Ectodermal cell (in vitro differentiated cells): ENCODE data around the gene MXRA8. TPM values are rescaled to one million over a fixed set of nuclear protein-coding genes. Genes with fewer than 3 reads are reported as not detected.
"Not testable (repeated sequence)": the region's sequence is repeated elsewhere in the genome, so short reads cannot be mapped to it uniquely, and the experiment has no call there.

Experiments used
- H3K27ac ChIP-seq: 2 replicates; pipeline ENCODE4 v1.7.0; 2013; ENCODE audit warnings: mild to moderate bottlenecking, low read depth, low read length; ENCODE audit not compliant: insufficient read depth, poor library complexity, severe bottlenecking
- H3K27me3 ChIP-seq: 2 replicates; pipeline ENCODE4 v1.7.0; 2013; ENCODE audit warnings: mild to moderate bottlenecking, low read length; ENCODE audit not compliant: insufficient read depth, control insufficient read depth, poor library complexity, severe bottlenecking
- H3K36me3 ChIP-seq: one replicate; pipeline ENCODE4 v1.7.0; 2013; ENCODE audit warnings: low read length; ENCODE audit not compliant: control insufficient read depth, insufficient read depth
- H3K4me1 ChIP-seq: one replicate; pipeline ENCODE4 v1.7.0; 2013; ENCODE audit warnings: low read length; ENCODE audit not compliant: control insufficient read depth, insufficient read depth
- H3K4me3 ChIP-seq: 2 replicates; pipeline ENCODE4 v1.7.0; 2013; ENCODE audit warnings: low read depth, low read length, control low read depth; ENCODE audit not compliant: insufficient read depth
- H3K9me3 ChIP-seq: 2 replicates; pipeline ENCODE4 v1.7.0; 2013; ENCODE audit warnings: mild to moderate bottlenecking, low read length, moderate library complexity; ENCODE audit not compliant: control insufficient read depth
- WGBS, 2 experiments: methylation state at CpG; one replicate each; pipeline ENCODE4 v1.1.7; 2013; ENCODE audit warnings: missing lambda C conversion rate in 2 of 2; 5-methylcytosine and 5-hydroxymethylcytosine counted together
- polyA plus RNA-seq, 4 experiments: library from polyadenylated mRNA; stranded (reverse); fragments of 50-300 nt; gene quantifications; one replicate each; pipeline ENCODE4 v1.2.3, GENCODE V29; 2013

Gene MXRA8, protein sequence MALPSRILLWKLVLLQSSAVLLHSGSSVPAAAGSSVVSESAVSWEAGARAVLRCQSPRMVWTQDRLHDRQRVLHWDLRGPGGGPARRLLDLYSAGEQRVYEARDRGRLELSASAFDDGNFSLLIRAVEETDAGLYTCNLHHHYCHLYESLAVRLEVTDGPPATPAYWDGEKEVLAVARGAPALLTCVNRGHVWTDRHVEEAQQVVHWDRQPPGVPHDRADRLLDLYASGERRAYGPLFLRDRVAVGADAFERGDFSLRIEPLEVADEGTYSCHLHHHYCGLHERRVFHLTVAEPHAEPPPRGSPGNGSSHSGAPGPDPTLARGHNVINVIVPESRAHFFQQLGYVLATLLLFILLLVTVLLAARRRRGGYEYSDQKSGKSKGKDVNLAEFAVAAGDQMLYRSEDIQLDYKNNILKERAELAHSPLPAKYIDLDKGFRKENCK
- 83.9 TPM for polyA plus RNA-seq (2013, experiment 1 of 4)
- polyA plus RNA-seq (2013, experiment 2 of 4): 105 TPM
- polyA plus RNA-seq (2013, experiment 3 of 4): 102 TPM
- 122 TPM for polyA plus RNA-seq (2013, experiment 4 of 4)

DNA sequence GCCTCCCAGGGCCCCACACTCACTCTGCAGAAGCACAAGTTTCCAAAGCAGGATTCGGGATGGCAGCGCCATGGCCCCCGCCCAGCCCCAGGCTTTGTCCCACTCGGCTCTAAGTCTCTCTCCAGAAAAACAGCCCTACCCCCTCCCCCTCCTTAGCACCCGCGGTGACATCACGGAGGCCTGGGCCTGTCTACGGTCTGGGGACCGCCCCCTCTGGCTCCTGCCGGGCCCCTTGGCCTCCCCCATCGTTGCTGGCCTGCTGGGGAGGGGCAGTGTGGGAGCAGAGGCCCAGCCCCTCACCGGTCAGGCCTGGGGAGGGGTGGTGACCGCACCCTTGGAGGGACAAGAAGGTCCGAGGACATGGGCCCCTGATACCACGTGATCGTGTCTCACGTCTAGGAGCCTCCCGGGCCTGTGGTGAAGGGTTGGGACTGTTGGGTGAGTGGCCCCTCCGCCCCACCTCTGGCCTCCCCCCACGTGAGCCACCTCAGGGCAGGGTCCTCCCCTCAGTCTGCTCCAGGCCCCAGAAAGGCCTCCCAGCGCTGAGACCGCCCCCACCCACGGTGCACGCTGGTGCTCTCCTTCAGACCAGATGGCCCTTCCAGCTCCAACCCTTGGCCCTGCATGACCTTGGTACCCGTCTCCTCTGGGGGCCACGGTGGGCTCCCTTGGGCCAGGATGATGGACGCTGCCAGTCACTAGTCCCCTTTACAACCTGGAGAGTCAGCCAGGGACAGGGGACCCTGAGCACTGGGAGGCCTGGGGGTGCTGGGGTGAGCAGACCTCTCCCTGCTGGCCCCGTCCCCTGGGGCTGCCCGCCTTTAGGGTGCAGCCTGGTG is at the start of gene MXRA8:
Gene MXRA8 (minus strand): TSS at position 123 of the 839 bp plus-strand sequence. CDS start 51 bp downstream, at position 72.
- Histone ChIP-seq H3K27me3 (no peaks in the 10 kb centered on the region), H3K4me3 (peak within 1 kb of the TSS; percentile 45), H3K9me3 (no peaks in the 10 kb centered on the region), H3K4me1 (peaks cover 54% of the 10 kb centered on the region), H3K36me3 (no peaks in the 10 kb centered on the region), H3K27ac (peak within 1 kb of the TSS; percentile 88)
- WGBS, 2 experiments: 41% methylated on average over 29 of the region's 29 CpGs

DNA sequence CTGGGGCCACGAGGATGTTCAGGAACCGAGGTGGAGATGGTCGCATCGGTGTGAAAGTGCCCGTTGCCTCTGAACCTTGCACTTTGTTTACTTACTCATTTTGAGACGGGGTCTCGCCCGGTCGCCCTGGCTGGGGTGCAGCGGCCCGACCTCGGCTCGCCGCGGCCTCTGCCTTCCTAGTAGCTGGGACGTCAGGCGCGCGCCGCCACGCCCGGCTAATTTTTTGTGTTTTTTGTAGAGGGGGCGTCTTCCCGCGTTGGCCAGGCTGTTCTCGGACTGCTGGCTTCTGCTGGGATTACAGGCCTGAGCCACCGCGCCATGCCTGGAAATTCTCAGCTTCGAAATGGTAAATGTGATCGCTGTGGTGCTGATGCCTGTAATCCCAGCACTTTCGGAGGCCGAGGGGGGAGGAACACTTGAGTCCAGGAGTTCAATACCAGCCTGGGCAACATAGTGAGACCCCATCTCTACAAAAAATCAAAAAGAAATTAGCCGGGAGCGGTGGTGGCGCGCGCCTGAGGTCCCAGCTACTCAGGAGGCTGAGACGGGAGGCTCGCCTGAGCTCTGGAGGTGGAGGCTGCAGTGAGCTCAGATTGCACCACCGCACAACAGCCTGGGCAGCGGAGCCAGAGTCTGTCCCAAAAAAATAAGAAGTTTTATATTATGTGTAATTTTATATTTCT is 49.4 kb upstream of the MXRA8 start:
- Histone ChIP-seq H3K4me3 (peak overlapping the region; percentile 88), H3K9me3 (no peaks in the 10 kb centered on the region), H3K27ac (peak overlapping the region; percentile 67), H3K4me1 (peaks cover 17% of the 10 kb centered on the region), H3K27me3 (no peaks in the 10 kb centered on the region), H3K36me3 (peaks cover 20% of the 10 kb centered on the region)
- 10% methylated on average over 41 of the region's 41 CpGs for WGBS, 2 experiments

DNA sequence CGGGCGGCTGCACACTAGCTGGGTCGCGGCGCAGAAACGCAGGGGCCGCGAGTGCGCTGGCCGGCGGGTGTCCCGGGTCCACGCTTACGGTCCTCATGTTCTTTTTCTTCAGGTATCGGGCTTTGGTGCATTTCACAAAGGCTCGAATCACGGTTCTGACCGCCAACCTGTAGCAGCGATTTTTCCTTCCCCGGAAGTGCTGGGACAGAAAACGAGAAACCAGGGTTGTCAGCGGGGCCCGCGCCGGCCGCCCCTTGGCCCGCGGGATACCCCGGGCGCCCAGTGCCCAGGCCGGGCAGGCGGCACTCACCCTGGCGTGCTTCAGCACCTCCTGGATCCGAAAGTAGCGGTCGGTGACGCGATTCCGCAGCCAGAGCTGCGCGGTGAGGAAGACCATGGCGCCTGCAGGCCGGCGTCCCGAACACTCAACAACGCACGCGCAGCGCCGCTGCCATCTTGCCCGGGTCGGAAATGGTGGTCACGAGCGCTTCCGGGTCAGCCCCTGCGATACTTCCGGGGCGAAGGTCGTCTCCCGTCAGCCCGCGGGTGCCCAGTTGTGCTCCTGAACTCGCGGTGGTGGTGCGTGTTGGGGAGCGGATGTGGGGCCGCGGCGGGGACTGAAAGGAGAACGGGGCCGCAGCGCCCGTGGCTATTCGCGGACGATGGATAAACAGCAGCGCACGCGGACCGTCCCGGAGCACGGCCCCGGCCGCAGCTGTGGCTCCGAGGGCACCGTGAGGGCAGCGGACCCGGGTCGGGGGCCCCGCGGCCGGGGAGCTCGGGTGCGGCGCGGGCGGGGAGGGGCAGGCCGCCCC is 48.7 kb upstream of the MXRA8 start, which contains the start of gene MRPL20:
Gene MRPL20 (minus strand): TSS at position 473 of the 815 bp plus-strand sequence. CDS start 76 bp downstream, at position 397.
- no peaks in the 10 kb centered on the region for H3K27me3 ChIP-seq
- no peaks in the 10 kb centered on the region for H3K9me3 ChIP-seq
- peaks cover 17% of the 10 kb centered on the region for H3K4me1 ChIP-seq
- H3K4me3 ChIP-seq: peak within 1 kb of the TSS; percentile 88
- peaks cover 20% of the 10 kb centered on the region for H3K36me3 ChIP-seq
- WGBS, 2 experiments: 0 to 1% methylated on average over 98 of the region's 98 CpGs
- peak within 1 kb of the TSS; percentile 67 for H3K27ac ChIP-seq

DNA sequence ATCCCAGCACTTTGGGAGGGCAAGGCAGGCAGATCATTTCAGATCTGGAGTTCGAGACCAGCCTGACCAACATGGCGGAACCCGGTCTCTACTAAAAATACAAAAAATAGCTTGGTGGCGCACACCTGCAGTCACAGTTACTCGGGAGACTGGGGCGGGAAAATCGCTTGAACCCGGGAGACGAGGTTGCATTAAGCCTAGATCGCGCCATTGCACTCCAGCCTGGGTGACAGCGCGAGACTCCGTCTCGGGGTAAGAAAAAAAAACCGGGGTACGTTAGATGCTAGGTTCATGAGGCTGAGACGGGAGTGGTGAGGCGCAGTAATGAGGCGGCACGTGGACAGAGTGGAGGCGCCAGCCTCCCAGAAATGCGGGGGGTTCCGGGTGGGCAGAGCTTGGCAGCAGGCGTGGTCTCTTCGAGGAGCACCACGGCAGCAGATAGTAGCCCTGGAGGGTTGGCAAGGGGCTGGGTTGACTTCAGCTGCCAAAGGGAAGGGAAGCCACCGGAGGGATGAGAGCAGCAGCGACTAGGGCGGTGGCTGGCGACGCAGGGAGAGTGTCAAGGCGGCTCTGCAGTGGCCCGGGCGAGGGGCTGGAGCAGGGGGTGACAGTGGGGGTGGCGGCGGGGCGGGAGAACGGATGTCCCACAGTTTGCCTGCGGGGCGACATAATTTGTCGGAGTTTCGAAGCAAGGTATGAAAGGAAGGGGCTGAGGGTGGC is 47.9 kb upstream of the MXRA8 start:
- Histone ChIP-seq H3K4me1 (peaks cover 17% of the 10 kb centered on the region), H3K4me3 (peak overlapping the region; percentile 88), H3K27ac (no peak overlapping the region), H3K27me3 (no peaks in the 10 kb centered on the region), H3K9me3 (no peaks in the 10 kb centered on the region), H3K36me3 (peaks cover 20% of the 10 kb centered on the region)
- 51 to 53% methylated on average over 43 of the region's 43 CpGs for WGBS, 2 experiments

DNA sequence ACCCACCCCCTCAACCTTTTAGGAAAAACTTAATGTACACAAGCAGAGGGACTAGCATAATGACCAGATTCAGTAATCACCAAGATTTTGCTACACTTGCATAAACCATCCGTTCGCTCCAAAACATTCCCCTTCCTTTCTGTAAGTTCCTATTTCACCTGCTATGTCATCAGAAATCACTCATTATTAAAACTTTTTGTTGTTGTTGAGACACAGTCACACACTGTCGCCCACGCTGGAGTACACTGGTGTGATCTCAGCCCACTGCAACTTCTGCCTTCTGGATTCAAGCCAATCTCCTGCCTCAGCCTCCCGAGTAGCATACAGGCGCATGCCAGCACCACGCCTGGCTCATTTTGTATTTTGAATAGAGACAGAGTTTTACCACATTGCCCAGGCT is 45.3 kb upstream of the MXRA8 start:
- H3K36me3 ChIP-seq: peaks cover 20% of the 10 kb centered on the region

DNA sequence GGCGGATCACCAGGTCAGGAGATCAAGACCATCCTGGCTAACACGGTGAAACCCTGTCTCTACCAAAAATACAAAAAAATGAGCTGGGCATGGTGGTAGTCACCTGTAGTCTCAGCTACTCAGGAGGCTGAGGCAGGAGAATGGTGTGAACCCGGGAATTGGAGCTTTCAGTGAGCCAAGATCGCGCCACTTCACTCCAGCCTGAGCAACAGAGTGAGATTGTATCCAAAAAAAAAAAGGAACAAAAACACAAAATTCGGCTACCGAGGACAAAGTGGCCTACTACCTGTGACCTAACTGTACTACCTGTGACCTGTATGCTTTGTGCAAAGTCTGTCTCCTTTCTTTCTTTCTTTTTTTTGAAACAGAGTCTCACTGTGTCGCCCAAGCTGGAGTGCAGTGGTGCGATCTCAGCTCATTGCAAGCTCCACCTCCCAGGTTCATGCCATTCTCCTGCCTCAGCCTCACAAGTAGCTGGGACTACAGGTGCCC is 44.6 kb upstream of the MXRA8 start:
- peaks cover 20% of the 10 kb centered on the region for H3K36me3 ChIP-seq

More for the DNA sequence above, 45.3 kb upstream of the MXRA8 start:
- H3K4me3 ChIP-seq: no peak overlapping the region
- H3K9me3 ChIP-seq: no peaks in the 10 kb centered on the region
- peaks cover 14% of the 10 kb centered on the region for H3K4me1 ChIP-seq
- WGBS, 2 experiments: 93 to 97% methylated on average over 7 of the region's 7 CpGs
- no peak overlapping the region for H3K27ac ChIP-seq
- no peaks in the 10 kb centered on the region for H3K27me3 ChIP-seq

DNA sequence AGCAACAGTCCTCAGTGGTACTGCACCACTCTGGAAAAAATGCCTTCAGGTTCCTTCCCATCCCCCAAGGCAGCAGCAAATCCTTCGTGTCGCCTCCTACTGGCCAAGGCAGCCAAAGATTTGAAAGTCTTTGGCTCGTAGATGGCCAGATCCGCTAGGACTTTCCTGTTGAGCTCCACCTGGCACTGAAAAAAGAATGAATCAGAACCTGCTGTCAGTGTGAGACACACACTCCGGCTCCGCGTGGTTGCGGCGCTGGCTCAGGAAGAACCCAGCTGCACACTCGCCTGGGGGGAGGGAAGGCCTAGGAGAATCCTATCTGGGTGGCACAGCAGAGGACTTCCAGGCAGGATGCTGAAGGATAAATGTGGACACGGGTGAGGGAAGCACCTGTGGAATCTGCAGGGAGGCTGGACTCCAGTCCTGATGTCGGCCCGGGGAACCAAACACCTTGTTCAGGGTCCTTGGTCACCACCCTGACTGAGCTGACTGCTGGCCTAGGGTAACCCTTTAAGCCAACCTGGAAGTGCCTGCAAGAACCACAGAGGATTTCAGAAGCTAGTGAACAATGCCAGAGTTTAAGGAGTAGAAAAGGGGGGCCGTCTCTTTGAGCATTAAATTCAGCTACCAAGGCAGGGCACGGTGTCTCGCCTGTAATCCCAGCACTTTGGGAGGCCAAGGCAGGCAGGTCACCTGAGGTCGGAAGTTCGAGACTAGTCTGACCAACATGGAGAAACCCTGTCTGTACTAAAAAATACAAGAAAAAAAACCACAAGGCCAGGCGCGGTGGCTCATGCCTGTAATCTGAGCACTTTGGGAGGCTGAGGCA is 43.9 kb upstream of the MXRA8 start:
- H3K9me3 ChIP-seq: no peaks in the 10 kb centered on the region
- H3K27me3 ChIP-seq: no peaks in the 10 kb centered on the region
- H3K27ac ChIP-seq: peak overlapping the region; percentile 63
- peaks cover 21% of the 10 kb centered on the region for H3K4me1 ChIP-seq
- WGBS, 2 experiments: 87 to 89% methylated on average over 20 of the region's 20 CpGs
- no peak overlapping the region for H3K4me3 ChIP-seq
- peaks cover 27% of the 10 kb centered on the region for H3K36me3 ChIP-seq

More for the DNA sequence above, 44.6 kb upstream of the MXRA8 start:
- H3K4me1 ChIP-seq: peaks cover 14% of the 10 kb centered on the region
- not testable (repeated sequence) for H3K4me3 ChIP-seq, H3K9me3 ChIP-seq, H3K27ac ChIP-seq, H3K27me3 ChIP-seq
- WGBS, 2 experiments: 92% methylated on average over 9 of the region's 9 CpGs

DNA sequence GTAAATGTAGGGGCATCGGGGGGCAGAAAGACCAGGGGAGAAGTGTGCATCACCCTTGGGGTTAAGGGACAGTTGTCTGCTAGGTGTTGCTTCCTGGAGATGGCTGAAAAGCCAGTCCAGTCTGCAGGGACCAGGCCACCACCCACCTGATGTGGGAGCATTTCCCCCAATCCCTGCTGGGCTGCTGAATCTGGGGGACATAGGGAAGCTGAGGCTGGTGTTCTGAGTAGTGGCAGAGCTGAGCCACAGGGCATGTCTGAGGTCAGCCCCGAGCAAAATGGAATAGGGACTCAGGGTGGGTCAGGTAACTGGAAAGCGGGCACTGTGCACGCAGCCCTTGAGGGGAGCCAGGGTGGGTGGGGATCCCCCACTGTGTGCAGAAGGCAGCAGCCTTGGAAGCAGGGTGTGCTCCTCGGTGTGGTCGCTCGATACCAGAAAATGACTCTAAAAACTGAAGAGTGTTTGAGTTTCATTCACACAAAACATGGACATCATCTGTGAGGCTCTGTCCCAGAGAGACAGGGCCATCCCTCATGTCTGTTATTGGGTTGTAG is 43.2 kb upstream of the MXRA8 start:
- H3K36me3 ChIP-seq: peaks cover 32% of the 10 kb centered on the region
- no peaks in the 10 kb centered on the region for H3K9me3 ChIP-seq
- peaks cover 21% of the 10 kb centered on the region for H3K4me1 ChIP-seq
- no peak overlapping the region for H3K27ac ChIP-seq
- H3K4me3 ChIP-seq: no peak overlapping the region
- no peaks in the 10 kb centered on the region for H3K27me3 ChIP-seq
- 95 to 96% methylated on average over 7 of the region's 7 CpGs for WGBS, 2 experiments
